Hepatocyte (in vitro differentiated cells): ENCODE results near the gene AKAP6.

ENCODE experiments used
- CTCF ChIP-seq: fragments of 200-600 bp; sonication (generic); IDR thresholded peaks from 2 replicates; pipeline ENCODE4 v1.5.1; 2016; ENCODE audit warnings: antibody characterized with exemption, mild to moderate bottlenecking; ENCODE audit not compliant: poor library complexity
- EZH2 ChIP-seq: fragments of 200-600 bp; sonication (generic); IDR thresholded peaks from 2 replicates; pipeline ENCODE4 v1.6.1; 2016; ENCODE audit warnings: antibody characterized with exemption, mild to moderate bottlenecking, borderline replicate concordance

GRCh38 chr14:32507029-32507984, 178.2 kb downstream of the AKAP6 start:
- TF ChIP-seq CTCF (no peak), EZH2 (no peak)
